Glutamatergic neuron (in vitro differentiated cells): Measurements from ENCODE around the gene SPATA9. TPM values are rescaled to one million over a fixed set of nuclear protein-coding genes. Genes with fewer than 3 reads are reported as not detected.
A peak's percentile ranks its signal among the peaks of the same experiment; 100 is the strongest.

Experiments used
- DNase-seq: peaks from one replicate; pipeline ENCODE4 v3.0.0; 2022
- H3K27ac Mint-ChIP-seq: one replicate; pipeline ENCODE4 v1.8.0; 2020; ENCODE audit warnings: mild to moderate bottlenecking, mixed read lengths, inconsistent platforms; ENCODE audit not compliant: unreplicated experiment
- H3K27me3 Mint-ChIP-seq: one replicate; pipeline ENCODE4 v1.8.0; 2020; ENCODE audit warnings: mild to moderate bottlenecking, moderate library complexity, mixed read lengths, inconsistent platforms; ENCODE audit not compliant: unreplicated experiment
- H3K36me3 Mint-ChIP-seq: one replicate; pipeline ENCODE4 v1.8.0; 2020; ENCODE audit warnings: mild to moderate bottlenecking, mixed read lengths, inconsistent platforms; ENCODE audit not compliant: unreplicated experiment
- H3K4me1 Mint-ChIP-seq: one replicate; pipeline ENCODE4 v1.8.0; 2020; ENCODE audit warnings: mild to moderate bottlenecking, low read depth, mixed read lengths, inconsistent platforms; ENCODE audit not compliant: unreplicated experiment
- H3K4me3 Mint-ChIP-seq: one replicate; pipeline ENCODE4 v1.8.0; 2020; ENCODE audit warnings: mild to moderate bottlenecking, mixed read lengths, inconsistent platforms; ENCODE audit not compliant: unreplicated experiment
- H3K9me3 Mint-ChIP-seq: one replicate; pipeline ENCODE4 v1.8.0; 2020; ENCODE audit warnings: mild to moderate bottlenecking, moderate library complexity, mixed read lengths, inconsistent platforms; ENCODE audit not compliant: unreplicated experiment
- long read RNA-seq: library from polyadenylated mRNA; unstranded; transcript quantifications from one replicate; pipeline ENCODE4 v2.0.0, GENCODE V29; 2020; ENCODE audit not compliant: unreplicated experiment
- total RNA-seq: library from RNA; stranded (reverse); fragmentation: NEBNext Ultra II Directional; extraction: Animal tissue kit (Norgen Biotek cat#: 25700); gene quantifications from one replicate; pipeline ENCODE4 v1.2.1, GENCODE V29; 2021; ENCODE audit not compliant: unreplicated experiment
- TF ChIP-seq, protein P1 (sequence below): fragments of 200-600 bp; sonication (generic); IDR thresholded peaks from one replicate; pipeline ENCODE4 v1.5.0; 2021; ENCODE audit not compliant: partially characterized antibody, unreplicated experiment

The SPATA9 gene
- not detected for total RNA-seq
- long read RNA-seq, result 0 reads

DNA sequence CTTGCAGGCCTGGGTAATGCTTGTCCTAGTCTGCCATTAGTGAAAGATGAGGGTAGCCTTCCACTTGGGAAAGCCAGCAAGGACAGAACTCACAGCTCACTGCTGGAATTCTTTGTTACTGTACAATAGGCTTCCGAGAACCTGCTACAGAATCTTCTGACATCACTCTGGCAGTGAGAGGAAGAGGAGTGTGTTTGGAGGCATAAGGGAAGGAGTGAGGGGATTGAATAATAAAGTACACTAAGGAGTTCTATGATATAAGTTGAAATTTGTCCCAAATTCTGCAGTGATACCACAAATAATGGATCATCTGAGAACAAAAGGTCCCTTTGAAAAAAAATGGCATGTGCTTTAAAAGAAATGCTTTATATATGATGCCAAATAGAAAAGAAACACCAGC is at the start of gene SPATA9:
Gene SPATA9 (minus strand): TSS at position 101 of the 400 bp plus-strand sequence. CDS start 137 bp downstream, outside the sequence.
- TF ChIP-seq, protein P1, sequence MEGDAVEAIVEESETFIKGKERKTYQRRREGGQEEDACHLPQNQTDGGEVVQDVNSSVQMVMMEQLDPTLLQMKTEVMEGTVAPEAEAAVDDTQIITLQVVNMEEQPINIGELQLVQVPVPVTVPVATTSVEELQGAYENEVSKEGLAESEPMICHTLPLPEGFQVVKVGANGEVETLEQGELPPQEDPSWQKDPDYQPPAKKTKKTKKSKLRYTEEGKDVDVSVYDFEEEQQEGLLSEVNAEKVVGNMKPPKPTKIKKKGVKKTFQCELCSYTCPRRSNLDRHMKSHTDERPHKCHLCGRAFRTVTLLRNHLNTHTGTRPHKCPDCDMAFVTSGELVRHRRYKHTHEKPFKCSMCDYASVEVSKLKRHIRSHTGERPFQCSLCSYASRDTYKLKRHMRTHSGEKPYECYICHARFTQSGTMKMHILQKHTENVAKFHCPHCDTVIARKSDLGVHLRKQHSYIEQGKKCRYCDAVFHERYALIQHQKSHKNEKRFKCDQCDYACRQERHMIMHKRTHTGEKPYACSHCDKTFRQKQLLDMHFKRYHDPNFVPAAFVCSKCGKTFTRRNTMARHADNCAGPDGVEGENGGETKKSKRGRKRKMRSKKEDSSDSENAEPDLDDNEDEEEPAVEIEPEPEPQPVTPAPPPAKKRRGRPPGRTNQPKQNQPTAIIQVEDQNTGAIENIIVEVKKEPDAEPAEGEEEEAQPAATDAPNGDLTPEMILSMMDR, result no peak
- H3K4me1 Mint-ChIP-seq, result peaks cover 3% of the 10 kb centered on the region
- H3K36me3 Mint-ChIP-seq, result no peaks in the 10 kb centered on the region
- no peak within 1 kb of the TSS for H3K27ac Mint-ChIP-seq
- H3K27me3 Mint-ChIP-seq, result no peaks in the 10 kb centered on the region
- no peak within 1 kb of the TSS for H3K4me3 Mint-ChIP-seq
- no peaks in the 10 kb centered on the region for H3K9me3 Mint-ChIP-seq
- no peak for DNase-seq

GRCh38 chr5:95731571-95732554 is 49.1 kb upstream of the SPATA9 start:
- H3K9me3 Mint-ChIP-seq, result peaks cover 11% of the 10 kb centered on the region
- TF ChIP-seq, protein P1, result no peak
- H3K36me3 Mint-ChIP-seq, result no peaks in the 10 kb centered on the region
- DNase-seq, result peak; percentile 76
- H3K4me3 Mint-ChIP-seq, result peak overlapping the region; percentile 98
- peaks cover 16% of the 10 kb centered on the region for H3K27me3 Mint-ChIP-seq
- peaks cover 14% of the 10 kb centered on the region for H3K4me1 Mint-ChIP-seq
- H3K27ac Mint-ChIP-seq, result peak overlapping the region; percentile 99

DNA sequence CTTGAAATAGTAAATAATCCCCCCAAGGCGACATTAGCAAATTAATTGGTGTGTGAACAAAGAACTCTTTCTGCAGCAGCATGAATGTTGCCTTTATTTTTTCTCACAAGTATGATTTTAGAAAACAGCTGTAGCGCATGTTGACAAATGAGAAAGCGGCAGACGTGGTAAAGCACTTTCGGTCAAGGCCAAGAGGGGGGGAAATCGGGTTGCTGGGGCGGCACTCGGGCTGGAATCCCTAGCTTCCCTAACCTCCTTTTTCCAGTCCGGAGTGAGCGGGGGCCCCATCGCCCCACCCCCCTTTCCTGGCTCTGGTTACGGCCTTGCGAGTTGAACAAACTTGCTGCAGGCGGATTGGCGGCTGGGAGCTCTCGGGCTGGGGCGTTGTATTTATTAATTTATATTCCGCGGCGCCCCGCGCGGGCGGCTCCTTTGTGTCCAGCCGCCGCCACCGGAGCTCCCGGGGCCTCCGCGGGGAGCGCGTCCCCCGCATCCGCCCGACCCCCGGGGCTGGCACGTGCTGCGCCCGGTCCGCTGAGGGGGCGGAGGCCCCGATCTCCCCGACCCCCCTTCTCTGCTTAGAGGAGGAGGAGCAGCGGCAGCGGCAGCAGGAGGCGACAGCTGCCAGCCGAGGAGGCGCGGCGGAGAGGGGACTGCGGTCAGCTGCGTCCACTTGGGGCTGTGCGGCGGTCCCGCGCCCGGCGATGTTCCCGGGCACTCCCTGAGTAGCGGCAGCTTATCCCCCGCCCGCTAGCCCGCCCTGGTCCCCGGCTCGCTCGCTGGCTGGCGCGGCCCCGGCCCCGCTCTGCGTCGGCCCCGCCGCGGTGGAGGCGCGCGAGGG is 48.2 kb upstream of the SPATA9 start, which contains the start of gene RHOBTB3:
Gene RHOBTB3 (plus strand): TSS at position 607 of the 841 bp plus-strand sequence. CDS start 347 bp downstream, outside the sequence.
- Mint-ChIP-seq H3K36me3 (no peaks in the 10 kb centered on the region), H3K9me3 (peaks cover 11% of the 10 kb centered on the region), H3K4me3 (peak within 1 kb of the TSS; percentile 98), H3K27ac (peak within 1 kb of the TSS; percentile 99), H3K4me1 (peaks cover 14% of the 10 kb centered on the region), H3K27me3 (peaks cover 16% of the 10 kb centered on the region)
- DNase-seq, result peak; percentile 88
- TF ChIP-seq, protein P1, result no peak

DNA sequence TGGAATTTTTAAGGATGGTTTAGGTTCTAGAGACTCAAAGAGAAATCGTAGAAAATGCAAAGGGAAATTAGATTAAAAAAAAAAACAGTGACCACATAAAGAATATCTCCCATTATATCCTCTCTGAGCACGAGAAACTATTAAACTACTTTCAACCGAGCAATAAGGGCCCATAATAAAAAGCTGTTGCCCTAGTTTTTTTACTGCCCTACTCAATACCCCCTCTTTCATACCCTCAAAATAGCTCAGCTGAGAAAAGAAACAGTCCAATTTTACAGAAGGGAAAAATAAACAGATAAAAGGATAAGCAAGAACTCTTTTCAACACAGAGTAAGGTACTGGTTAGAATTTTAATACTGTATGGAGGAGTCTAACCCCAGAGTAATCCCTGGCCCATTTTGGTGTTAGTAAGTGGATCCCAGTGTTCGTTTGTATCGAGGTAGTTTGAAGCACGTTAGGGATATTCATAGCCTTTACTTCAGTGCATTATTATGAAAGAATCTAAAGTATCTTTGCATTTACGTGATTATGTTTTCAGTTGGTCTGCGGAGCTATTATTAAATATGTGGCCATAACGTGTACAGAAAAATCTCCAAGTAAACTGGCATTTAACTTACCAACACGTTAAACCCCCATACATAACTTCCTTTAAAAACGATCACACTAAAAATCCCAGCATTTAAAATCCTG is 47.4 kb upstream of the SPATA9 start:
- peak overlapping the region; percentile 86 for H3K4me3 Mint-ChIP-seq
- TF ChIP-seq, protein P1, result no peak
- H3K27ac Mint-ChIP-seq, result peak overlapping the region; percentile 90
- H3K9me3 Mint-ChIP-seq, result peaks cover 11% of the 10 kb centered on the region
- no peaks in the 10 kb centered on the region for H3K36me3 Mint-ChIP-seq
- peaks cover 14% of the 10 kb centered on the region for H3K4me1 Mint-ChIP-seq
- DNase-seq, result no peak
- H3K27me3 Mint-ChIP-seq, result peaks cover 16% of the 10 kb centered on the region
